GM21526 (cell line): Measurements from ENCODE around the gene CNTRL.

Source experiments
- ATAC-seq: cut with Tn5 transposase; IDR thresholded peaks from one replicate; pipeline ENCODE4 v1.9.1; 2021; ENCODE audit warnings: moderate library complexity; ENCODE audit not compliant: unreplicated experiment, low FRiP score

The CNTRL gene

GRCh38 chr9:121199921-121200320, 125.2 kb downstream of the CNTRL start:
- no peak for ATAC-seq

- no peak for ATAC-seq
Observed at GRCh38 chr9:121200356-121200755, 125.6 kb downstream of the CNTRL start.

- ATAC-seq, result peak; percentile 17
Observed at GRCh38 chr9:121201045-121201737, 126.4 kb downstream of the CNTRL start.

GRCh38 chr9:121201738-121202533, 127.2 kb downstream of the CNTRL start, which contains the start of gene RAB14:
Gene RAB14, minus strand, starts transcription at chr9:121201869. Its CDS starts 8,457 bp downstream, at chr9:121193412.
- peak; percentile 81 for ATAC-seq

GRCh38 chr9:121204121-121204520, 129.4 kb downstream of the CNTRL start:
- ATAC-seq, result no peak

GRCh38 chr9:121204611-121205010, 129.9 kb downstream of the CNTRL start:
- ATAC-seq, result no peak

- peak; percentile 30 for ATAC-seq
Observed at GRCh38 chr9:121206516-121207370, 132.0 kb downstream of the CNTRL start.

- peak; percentile 67 for ATAC-seq
Observed at GRCh38 chr9:121207371-121207940, 132.7 kb downstream of the CNTRL start.

GRCh38 chr9:121210536-121210935, 135.8 kb downstream of the CNTRL start:
- no peak for ATAC-seq

GRCh38 chr9:121213136-121213806, 138.5 kb downstream of the CNTRL start:
- ATAC-seq, result no peak

GRCh38 chr9:121214005-121214404, 139.2 kb downstream of the CNTRL start:
- no peak for ATAC-seq

GRCh38 chr9:121216271-121216805, 141.6 kb downstream of the CNTRL start:
- ATAC-seq, result no peak

- ATAC-seq, result peak; percentile 72
Observed at GRCh38 chr9:121217609-121218292, 143.0 kb downstream of the CNTRL start.

- ATAC-seq, result no peak
Observed at GRCh38 chr9:121218357-121219027, 143.7 kb downstream of the CNTRL start.

GRCh38 chr9:121219530-121219929, 144.8 kb downstream of the CNTRL start:
- ATAC-seq, result no peak

GRCh38 chr9:121220996-121221663, 146.4 kb downstream of the CNTRL start:
- ATAC-seq, result no peak

GRCh38 chr9:121221664-121222055, 146.9 kb downstream of the CNTRL start:
- ATAC-seq, result no peak

- no peak for ATAC-seq
Observed at GRCh38 chr9:121222524-121223171, 147.9 kb downstream of the CNTRL start.
